ENCODE measurements around the gene MCTP1.

Gene MCTP1

DNA sequence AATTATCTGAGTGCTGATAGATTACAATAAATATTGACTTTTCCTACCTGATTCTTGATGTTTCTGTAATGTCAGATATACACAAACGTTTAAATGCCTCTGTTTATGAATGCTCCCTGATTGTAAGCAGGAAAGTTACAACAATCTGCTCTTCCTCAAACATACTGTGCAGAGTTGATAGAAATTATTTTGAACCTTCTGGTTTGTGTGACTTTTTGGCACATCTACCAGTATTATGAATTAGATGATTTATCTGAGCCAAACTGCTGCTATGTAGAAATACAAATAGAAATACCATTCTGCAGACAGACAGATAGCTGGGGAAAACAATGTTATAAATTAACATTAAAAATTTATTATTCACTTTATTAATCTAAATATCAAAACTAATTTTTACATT lies 553.4 kb downstream of the MCTP1 start:
- no peak overlapping the region for H3K27ac ChIP-seq
- no peak for TF ChIP-seq ZFX (IDR thresholded peaks at IDR 0.05)
- TF ChIP-seq, protein P1, sequence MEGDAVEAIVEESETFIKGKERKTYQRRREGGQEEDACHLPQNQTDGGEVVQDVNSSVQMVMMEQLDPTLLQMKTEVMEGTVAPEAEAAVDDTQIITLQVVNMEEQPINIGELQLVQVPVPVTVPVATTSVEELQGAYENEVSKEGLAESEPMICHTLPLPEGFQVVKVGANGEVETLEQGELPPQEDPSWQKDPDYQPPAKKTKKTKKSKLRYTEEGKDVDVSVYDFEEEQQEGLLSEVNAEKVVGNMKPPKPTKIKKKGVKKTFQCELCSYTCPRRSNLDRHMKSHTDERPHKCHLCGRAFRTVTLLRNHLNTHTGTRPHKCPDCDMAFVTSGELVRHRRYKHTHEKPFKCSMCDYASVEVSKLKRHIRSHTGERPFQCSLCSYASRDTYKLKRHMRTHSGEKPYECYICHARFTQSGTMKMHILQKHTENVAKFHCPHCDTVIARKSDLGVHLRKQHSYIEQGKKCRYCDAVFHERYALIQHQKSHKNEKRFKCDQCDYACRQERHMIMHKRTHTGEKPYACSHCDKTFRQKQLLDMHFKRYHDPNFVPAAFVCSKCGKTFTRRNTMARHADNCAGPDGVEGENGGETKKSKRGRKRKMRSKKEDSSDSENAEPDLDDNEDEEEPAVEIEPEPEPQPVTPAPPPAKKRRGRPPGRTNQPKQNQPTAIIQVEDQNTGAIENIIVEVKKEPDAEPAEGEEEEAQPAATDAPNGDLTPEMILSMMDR (conservative IDR thresholded peaks at IDR 0.05), result no peak

DNA sequence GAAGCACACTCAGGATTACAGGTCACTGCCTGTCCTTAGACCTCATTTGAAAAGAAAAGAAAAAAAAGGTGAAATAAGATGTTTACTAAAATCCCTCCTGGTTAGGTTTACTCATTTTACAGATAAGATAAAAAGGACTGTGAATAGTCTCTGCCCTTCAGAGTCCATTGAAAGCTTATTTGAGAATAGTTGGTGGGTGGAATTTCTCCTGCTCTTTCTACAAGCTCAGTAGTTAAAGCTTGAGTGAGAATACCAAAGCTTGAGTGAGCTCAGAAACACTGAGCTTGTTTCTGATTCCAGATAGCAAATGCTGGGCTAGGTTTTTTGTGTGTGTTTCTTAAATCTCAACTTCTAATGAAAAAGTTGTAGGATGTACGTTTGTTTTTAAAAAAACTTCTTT lies 559.8 kb downstream of the MCTP1 start:
- TF ChIP-seq ZFX (IDR thresholded peaks at IDR 0.05), result no peak
- TF ChIP-seq, protein P1 (conservative IDR thresholded peaks at IDR 0.05), result no peak
- no peak overlapping the region for H3K27ac ChIP-seq

DNA sequence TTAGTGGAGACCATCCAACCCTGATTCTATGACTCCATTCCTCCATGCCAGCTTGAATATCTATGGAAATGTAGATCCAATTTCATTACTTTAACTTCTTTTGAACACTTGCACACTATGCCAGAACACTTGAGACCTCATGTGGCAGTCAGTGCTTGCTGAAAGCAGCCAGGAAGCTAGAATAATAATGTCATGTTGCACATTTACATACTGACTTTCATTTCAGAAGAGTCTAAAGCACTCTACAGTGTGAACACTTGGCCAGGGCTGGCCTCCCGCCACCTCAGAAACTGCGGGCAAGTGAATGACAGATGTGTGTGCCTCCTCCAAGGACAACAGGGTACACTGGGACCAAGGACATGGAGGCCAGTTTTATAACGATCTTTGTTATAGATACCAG lies 569.1 kb downstream of the MCTP1 start:
- no peak overlapping the region for H3K27ac ChIP-seq
- no peak for TF ChIP-seq ZFX (IDR thresholded peaks at IDR 0.05)
- TF ChIP-seq, protein P1 (conservative IDR thresholded peaks at IDR 0.05), result no peak

DNA sequence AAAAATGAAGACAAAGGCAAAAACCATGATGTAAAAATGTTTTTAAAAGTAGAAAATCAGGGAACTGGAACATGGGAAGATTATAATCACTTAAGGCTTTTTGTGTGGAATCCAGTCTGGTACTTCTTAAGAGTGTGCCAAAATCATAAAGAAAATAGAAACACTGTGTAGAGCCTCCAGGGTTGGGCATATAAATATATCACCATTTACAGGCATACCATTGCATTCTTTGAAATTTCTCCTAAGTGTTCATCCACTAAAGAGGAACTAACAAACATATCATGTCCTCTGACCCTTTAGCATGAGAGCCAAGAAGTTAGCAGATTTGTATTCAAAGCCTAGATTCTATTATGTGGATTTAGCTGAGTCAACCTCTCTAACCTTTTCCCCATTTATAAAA lies 573.1 kb downstream of the MCTP1 start:
- TF ChIP-seq, protein P1 (conservative IDR thresholded peaks at IDR 0.05), result no peak

DNA sequence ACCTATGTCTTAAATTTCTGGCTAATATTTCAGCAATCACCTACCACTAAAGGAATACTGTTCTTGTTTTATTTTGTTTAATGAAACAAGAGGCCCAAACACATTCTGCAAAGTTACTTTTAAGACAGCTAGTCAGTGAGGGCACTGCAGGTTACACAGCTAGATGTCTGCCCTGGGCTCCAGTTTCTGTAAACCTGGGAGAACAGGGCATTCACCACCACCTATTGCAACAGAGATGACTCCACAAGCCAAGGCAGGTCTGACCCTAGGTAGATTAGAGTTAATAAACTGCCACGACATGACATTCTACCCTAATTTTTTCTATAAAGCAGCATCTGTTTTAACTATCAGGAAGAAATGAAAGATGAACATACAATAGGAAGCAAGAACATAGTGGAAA lies 575.6 kb downstream of the MCTP1 start:
- TF ChIP-seq ZFX (IDR thresholded peaks at IDR 0.05), result no peak
- TF ChIP-seq, protein P1 (conservative IDR thresholded peaks at IDR 0.05), result no peak
- no peak overlapping the region for H3K27ac ChIP-seq

More for the DNA sequence above, 573.1 kb downstream of the MCTP1 start:
- no peak overlapping the region for H3K27ac ChIP-seq

DNA sequence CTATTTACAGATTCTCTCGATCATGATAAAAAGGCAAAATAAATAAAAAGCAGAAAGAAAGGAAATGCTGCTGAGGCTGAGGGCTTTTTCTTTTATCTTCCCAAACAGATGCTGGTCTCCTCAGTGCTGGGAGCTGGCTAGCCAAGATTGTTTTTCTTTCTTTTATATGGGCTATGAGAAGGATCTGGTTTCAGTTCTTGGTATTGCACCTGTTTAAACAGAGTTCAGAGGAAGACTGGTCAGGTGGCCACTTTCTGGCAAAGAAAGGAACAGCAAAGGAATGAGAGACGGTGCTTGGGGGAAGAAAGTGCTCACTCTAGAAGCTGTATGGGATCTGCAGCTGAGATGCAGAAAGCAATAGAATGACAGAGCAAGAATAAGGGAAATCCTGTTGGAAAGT lies 577.5 kb downstream of the MCTP1 start:
- H3K27ac ChIP-seq, result no peak overlapping the region
- TF ChIP-seq, protein P1 (conservative IDR thresholded peaks at IDR 0.05), result no peak
- TF ChIP-seq ZFX (IDR thresholded peaks at IDR 0.05), result no peak

DNA sequence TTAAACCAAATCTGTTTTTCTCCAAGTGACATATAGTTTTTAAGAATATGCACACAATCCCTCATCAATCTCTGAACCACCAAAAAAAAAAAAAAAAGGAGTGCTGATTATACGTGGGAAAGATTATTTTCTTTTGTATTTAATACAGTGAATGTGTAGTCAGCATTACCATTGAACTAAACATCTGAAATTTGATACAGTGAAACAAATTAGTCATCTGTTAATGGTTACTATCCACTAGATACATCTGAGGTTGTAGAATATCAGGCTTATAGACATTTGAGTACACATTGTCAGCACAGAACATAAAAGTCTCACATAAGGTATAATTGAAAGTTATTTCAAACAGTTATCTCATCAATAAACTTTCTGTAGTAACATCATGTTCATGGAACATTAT lies 579.5 kb downstream of the MCTP1 start:
- TF ChIP-seq, protein P1 (conservative IDR thresholded peaks at IDR 0.05), result no peak
- no peak for TF ChIP-seq ZFX (IDR thresholded peaks at IDR 0.05)
- no peak overlapping the region for H3K27ac ChIP-seq
